GM21390 (cell line): ENCODE results near the gene UCN3.

Source experiments
- ATAC-seq: cut with Tn5 transposase; IDR thresholded peaks from one replicate; pipeline ENCODE4 v1.9.1; 2021; ENCODE audit not compliant: unreplicated experiment

Gene UCN3, protein sequence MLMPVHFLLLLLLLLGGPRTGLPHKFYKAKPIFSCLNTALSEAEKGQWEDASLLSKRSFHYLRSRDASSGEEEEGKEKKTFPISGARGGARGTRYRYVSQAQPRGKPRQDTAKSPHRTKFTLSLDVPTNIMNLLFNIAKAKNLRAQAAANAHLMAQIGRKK

DNA sequence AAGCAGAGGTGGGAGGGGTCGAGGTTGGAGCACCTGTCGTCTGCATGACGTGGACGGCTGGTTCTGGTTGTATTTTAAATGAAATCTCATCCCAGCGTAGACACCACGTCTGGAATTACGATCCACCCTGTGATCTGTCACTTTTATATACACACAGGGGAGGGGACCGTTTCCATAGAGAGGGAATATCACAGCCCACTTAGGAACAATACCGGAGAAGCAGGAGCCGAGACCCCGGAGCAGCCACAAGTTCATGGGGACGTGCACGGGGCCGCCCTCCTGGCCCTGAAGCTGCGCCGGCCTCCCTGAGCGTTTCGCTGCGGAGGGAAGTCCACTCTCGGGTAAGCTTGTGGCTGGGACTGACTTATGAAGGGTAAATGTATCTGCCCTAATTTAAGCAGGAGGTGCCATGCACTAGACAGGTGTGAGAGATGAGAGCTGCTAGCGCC, at the start of gene UCN3:
Gene UCN3, plus strand, starts transcription at position 77 of the 449 bp plus-strand sequence. CDS start 8,755 bp downstream, outside the sequence.
- ATAC-seq: no peak

DNA sequence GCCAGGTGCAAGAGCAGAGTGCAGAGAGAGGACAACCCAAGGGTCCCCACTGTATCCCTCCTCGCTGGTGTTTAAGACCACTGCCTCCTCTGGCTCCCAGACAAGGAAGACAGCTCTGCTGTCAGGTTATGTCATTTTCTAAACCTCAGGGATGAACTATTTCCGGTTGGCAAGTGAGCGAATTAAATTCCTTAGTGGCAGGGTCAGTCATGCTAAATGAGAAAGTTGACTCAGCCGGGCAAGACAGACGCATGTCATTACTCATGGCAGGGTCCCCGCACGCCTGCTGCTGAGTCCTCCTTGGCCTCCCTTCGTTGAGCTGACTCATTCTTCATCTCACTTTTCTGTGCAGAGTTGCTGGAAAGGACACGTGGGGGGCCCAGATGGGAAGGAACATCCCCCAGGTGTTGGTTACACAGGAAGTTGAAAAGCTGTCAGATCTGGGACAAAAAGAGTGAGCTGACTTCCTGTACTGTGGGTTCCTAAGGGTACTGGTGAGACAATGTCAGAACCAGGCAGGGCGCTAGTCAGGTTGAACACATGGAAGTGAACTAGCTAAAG, 47.1 kb upstream of the UCN3 start:
- peak; percentile 64 for ATAC-seq

DNA sequence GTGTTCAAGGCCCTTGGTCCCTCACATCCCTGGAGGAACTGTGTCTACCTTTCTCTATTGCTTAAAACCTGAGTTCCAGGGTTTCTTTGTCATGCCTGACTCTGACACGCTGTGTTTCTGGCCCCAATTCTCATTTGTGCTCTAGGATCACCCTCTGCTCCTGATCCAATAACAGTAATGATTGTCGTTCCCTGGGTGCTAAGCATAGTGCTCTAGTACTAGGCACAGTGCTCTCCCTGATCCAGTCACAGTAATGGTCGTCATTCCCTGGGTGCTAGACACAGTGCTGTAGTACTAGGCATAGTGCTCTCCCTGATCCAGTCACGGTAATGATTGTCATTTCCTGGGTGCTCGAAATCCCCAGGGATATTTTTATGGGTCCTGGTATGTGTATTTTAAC, 46.6 kb upstream of the UCN3 start:
- ATAC-seq: no peak

DNA sequence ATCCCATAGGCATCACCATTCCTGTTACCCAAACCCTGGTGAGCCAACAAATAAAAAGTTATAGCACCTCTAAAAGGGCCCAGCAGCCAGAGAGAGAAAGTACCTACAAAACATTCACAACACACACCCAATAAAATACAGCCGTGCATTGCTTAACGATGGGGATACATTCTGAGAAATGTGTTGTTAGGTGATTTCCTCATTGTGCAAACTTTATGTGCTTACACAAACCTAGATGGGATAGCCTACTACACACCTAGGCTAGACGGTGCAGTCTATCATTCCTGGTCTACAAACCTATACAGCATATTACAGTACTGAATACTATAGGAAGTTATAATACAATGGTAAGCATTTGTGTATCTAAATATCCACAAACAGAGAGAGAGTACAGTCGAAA, 44.9 kb upstream of the UCN3 start:
- no peak for ATAC-seq

DNA sequence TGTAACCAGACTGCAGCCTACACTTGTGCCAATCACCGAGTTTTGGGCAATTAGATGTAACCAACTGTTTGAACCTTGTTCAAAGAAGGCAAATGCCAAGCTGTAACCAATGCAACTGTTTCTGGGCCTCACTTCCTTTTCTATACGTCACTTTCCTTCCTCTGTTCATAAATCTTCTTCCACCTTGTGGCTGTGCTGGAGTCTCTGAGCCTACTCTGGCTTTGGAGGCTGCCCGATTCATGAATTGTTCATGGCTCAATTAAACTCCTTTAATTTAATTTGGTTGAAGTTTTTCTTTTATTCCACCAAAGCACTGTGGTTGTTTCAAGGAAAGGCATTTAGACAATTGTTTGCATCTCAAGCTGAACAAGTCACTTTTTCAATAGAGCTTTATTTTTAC, 43.5 kb upstream of the UCN3 start:
- no peak for ATAC-seq

DNA sequence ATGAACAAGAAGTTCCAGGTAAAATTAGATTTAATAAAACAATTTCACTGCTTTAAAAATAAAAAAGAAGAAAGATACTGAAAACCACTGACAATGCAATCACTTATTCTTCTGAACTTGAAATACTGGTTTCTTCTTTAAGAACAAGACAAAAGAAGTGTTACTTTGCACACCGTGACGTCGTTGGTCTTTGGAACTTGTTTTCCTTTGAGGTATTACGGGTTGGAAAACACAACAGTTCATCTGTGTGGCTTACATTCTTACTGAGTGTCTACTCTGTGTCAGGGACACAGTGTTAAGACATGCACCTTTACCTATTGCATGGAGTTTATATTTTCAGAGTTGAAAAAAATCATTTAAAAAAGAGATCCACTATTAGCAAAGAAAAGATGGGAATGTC, 41.3 kb upstream of the UCN3 start:
- ATAC-seq: no peak

DNA sequence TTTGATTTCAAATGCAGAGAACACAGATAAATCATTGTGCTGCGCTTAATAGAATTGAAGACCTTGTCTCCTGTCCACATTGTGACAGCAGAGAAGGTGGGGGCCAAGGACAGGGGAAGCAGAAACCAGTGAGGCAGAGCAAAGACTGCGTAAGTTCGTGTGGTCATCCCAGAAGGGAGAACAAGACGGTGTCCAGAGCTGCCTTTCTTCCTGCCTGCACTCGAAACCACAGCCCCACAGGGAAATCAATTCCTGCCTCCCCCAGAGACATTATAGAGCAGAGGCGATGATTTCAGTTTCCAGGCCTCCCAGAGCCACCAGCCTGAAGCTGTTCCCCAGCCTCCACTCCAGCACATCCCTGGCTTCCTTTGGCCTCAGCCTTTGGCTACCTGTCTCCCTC, 39.7 kb upstream of the UCN3 start:
- no peak for ATAC-seq

DNA sequence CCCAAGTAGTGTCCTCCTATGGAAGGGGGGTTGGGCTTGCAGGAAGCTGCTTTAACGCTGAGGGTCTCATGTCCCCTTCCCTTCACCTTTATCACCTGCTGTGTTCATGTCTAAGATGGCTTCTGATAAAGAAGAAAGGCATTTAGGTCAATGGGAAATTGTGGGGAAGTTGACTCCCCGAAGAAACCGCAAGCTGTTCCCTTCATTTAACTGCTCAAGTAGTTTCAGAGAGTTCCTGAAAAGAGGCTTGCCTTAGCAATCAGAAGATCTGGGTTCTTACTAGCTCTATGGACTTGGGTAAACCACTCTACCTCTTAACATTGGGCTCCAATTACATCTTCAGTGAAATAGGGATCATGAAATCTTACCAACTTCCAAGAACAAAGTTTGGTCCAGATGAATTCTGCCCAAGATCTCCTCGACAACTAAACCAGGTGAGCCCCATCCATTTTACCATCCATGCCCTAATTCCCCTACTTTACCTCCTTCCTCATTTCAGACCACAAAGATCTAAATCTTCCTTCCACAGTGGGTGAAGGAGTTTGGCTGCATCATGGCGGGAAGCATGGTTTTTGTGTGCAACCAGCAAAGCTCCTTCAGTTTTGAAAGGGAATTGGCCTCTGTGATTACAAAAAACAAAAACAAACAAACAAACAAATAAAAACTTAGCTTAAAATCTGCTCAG, 30.4 kb upstream of the UCN3 start:
- ATAC-seq: no peak

DNA sequence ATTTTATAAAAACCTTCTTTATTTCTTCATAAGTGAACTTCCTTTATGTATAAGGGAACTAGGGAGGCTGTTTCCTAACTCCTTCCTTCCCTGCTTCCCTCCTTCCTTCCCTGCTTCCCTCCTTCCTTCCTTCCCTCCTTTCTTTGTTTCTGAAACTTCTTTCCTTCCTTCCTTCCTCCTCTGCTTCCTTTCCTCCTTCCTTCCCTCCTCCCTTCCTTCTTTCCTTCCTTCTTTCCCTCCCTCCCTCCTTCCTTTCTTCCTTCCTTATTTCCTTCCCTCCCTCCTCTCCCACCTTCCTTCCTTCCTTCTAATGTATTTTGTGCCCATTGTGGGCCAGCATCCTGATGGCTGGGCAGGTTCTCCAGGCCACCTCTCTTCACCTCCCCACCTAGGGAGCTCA, 26.8 kb upstream of the UCN3 start:
- ATAC-seq: no peak

DNA sequence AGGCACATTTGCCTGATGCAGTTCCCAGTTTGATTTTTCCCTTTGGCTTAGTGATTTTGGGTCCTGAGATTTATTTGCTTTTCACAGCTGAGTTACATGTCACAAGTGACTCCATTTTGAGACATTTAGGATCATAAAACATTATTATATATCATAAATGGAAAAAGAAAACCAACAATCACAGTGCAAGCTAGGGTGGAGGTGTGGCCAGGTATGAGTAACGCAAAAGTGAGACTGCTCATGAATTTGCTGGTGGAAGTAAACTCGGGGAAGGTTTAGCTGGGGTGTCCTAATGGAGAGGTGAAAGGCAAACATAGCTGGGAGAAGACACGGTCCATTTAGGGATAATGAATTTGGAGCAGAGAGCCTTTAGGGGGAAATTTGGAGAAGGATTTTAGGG, 21.7 kb upstream of the UCN3 start:
- ATAC-seq: no peak

DNA sequence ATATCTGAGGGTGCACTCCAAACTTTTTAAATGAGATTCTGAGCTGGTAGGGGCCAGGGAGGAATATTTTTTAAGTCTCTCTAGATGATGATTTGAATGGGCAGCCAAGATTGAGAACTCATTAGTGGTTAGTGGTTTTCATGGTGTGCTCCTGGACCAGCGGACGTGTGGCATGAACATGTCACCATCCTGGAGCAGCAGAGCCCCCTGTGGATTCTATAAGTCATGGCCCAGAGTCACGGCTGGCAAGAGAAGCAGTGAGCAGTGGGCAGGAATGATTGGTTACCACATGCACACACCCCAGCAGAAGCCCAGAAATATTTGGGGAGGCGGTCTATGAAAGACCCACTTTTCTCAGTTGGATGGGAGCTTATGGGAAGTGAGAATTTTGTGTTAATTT, 21.2 kb upstream of the UCN3 start:
- no peak for ATAC-seq

DNA sequence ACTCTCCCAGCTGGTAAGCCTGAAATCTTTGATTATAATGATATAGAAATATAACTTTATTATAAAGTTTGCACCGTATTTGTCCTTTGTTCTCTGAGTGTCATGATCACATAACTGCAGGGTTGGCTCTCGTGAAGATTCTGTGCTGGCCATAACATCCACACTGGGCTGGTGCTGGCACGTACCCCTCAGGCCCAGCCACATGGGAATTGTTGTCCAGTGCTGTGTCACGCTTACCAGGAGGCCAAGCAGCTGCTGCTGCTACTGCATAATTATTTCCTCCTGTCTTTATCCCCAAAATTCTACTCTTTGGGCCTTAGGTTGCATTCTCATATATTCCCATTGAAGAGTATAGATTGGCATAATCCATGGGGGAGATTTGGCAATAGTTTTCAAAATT, 20.8 kb upstream of the UCN3 start:
- ATAC-seq: no peak

DNA sequence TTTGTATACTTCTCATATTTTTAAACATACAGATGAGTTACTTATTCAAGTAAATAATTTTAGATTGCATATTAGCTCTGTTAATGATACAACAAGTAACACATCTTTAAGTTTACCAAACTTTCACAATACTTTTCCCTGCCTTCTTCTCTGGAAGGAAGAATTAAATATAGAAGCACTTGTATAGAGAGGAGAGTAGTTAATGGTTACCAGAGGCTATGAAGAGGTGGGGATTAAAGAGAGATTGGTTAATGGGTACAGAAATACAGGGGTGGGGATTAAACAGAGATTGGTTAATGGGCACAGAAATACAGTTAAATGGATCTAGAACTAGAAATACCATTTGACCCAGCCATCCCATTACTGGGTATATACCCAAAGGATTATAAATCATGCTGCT, 20.0 kb upstream of the UCN3 start:
- ATAC-seq: no peak

DNA sequence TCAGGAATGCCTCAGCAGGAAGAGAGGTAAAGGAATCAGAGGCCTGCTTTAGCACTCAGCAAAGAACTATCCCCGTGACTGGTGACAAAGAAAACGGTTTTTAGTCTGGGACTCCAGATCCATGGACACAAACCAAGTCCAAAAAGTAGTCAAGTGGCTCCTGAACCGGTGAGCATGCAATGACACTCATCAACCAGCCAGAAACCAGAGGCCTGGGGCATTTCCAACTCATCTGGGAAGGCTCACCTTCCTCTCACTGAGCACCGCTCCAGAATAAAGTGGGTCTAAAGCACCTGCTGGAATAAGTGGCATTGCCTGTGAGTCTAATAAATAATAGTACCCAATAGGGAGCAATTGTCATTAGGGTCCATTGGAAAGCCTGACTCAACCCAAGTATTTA, 17.9 kb upstream of the UCN3 start:
- no peak for ATAC-seq

DNA sequence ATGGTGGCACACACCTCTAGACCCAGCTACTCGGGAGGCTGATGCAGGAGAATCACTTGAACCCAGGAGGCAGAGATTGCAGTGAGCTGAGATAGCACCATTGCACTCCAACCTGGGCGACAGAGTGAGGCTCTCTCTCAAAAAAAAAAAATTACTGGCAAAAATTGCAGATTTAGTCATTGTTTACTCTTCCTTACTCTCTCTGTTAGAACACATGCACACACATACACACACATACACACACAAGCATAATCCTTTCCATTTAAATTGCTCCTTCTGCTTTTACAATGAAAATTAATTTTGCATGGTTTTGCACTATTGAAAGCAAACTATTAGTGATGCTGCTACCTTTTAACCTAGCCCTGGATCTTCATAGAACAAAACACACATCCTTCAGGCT, 15.4 kb upstream of the UCN3 start:
- ATAC-seq: no peak

DNA sequence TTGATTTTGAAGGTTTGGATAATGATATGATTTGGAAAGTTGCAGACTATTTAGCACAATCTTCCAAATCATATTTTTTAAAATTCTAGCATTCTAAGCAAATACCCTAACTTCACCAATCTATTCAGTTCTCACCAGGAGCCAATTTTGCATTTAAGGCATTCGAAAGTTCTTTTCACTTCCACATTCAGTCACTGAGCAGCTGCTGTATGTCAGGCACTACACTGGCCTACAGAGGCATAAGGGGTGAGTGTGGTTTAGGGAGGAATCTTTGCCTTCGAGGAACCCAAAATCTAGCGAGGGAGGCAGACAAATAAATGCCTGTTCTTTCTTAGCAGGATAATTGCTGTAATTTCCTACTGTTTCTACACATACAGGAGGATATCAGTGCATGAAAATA, 10.7 kb upstream of the UCN3 start:
- ATAC-seq: peak; percentile 84

DNA sequence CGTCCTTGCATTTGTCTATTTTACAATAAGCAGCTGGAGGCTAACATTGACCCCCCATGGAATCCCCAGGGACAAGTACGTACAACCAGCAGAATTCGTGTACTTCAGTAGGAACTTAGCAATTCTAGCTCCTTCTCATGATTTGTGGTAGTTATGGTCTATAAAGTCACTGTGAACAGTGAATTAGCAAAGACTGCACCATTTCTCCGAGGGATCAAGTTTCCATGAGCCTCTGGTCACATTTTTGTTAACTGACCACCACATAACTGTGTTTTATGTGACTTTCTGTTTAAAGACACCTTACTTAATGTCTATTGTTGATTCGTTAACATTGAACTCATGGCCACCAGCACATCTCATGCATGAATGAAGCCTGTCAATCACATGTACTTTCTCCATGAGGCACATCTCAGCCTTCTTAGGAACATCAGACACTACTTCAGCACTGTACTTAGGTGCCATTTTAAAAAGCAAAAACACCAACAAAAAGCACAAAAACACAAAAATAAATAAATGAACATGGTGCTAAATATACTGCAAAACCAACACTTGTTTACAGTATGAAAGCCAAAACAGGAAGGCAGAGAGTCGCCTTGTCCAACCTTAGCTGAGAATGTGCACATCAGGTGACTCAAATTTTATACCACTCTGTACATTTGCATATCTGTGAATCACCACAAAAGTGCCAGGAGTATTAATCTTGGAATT, 9.0 kb upstream of the UCN3 start:
- ATAC-seq: no peak

DNA sequence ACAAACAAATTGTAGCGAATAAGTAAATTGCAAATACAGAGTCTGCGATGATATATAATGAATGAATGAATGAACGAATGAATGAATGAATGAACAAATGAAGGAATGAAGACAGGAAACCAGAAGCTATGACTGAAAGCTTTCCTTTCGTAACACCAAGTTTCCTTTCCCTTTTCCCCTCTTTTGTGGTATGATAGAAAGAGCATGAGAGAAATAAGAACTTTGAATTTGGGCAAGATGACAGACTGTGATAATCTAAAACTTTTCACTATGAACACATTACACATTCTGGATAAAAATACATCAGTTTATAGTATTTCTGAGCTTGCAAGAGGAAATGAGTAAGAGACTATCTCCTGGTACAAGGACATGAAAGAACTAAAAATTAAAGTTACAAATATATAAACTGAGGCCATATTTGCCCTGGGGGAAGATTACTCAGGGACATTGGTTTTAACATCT, 8.4 kb upstream of the UCN3 start:
- no peak for ATAC-seq

DNA sequence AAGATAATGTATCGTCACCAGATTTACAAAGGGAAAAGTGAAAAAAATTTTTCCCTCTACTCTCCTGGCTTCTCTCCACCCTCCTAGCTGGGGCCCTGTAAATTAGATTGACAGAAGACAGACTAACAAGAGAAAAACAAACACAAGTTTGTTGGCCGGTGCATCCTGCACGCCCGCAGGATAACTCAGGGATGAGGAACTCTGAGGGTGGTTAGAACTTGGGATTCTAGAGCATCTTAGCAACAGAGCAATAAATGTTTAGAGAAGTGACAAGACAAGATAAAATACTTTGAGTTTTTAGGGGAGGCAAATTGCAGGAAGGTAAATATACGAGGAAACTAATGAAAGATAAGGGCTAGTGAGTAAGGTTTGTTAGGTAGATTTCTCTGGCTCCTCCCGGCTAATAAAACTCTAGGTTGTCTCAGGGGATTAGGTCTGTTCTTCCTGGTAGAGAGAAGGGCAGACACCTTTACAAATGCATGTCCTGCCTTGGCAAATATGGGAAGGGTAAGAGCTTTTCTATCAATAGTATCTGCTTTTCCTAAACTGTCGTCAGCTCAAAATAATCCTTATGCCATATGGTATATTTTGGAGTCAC, 4.3 kb upstream of the UCN3 start:
- ATAC-seq: no peak

DNA sequence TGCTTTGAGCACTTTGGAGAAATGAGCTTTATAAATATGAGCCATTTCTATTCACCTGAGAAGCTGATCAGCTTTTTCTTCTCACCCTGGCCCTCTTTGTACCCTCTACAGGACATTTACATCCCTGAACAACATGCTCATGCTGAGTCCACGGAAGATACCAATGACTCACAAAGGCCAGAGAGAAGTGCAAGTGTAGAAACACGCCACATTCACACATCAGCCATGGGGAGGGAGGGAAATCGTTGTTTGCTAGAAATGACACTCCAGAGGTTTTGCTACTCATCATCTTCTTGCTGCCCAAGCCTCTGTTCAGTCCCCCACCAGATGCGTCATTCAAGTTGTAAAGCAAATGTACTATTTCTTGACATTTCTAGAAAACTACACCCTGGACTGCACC, 2.8 kb upstream of the UCN3 start:
- ATAC-seq: no peak

DNA sequence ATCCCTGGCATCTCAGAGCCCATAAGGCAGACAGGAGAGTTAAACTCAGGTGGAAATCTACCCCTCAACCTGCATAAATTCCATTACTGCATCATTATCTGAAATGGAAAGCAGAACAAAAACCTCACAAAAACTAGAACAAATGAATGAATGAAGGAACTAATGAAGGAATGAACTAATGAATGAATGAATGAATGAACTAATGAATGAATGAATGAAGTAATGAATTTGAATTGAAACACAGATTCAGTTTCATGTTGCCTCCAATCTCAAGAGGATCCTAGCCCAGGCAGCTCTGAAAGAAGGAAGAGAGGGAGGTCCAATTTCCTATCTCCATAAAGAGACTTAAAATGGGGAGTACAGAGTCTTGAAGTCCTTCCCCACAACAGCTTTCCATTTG, 1.9 kb upstream of the UCN3 start:
- ATAC-seq: no peak

DNA sequence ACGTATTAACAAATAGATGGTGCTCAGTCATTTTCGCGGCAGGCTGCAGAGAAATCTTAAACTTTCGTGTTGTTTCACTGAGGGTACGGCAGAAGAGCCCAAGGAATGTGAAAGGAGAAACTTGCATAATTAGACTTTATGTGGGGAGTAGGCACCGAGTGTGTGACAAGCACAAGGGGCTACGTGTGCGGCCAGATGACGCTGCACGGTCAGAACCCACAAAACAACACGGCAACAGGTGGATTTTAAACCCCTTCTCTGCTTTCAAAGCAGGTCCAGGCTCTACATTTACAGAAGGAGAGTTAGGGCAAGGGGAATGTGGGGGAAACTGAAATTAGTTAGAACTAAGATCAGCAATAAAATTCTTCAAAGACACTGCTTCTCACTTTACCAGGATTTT, 392 bp upstream of the UCN3 start:
- ATAC-seq: no peak
